Heart left ventricle (tissue), 16 donors: Measurements from ENCODE around the gene HELZ2. TPM values are rescaled to one million over a fixed set of nuclear protein-coding genes. Genes with fewer than 3 reads are reported as not detected.
"Not testable (repeated sequence)": the region's sequence is repeated elsewhere in the genome, so short reads cannot be mapped to it uniquely, and the experiment has no call there.

Source experiments
- ATAC-seq, 4 donors: fragments of 200-7000 bp; cut with Tn5 transposase; one replicate each; pipeline ENCODE4 v1.9.1; 2020 to 2022; ENCODE audit warnings: moderate library complexity in 4 of 4, mild to moderate bottlenecking in 3 of 4, moderate number of reproducible peaks in 1 of 4
- DNase-seq, 5 donors: peaks; one replicate each; pipeline ENCODE4 v3.0.0-alpha.2; 2020
- H3K27ac ChIP-seq, 12 donors: fragments of 200-600 bp; sonication (generic) in 4 of 12; one replicate each; pipeline versions ENCODE4 v1.5.0 to v1.8.0; 2016 to 2022; ENCODE audit warnings: mild to moderate bottlenecking in 2 of 12
- H3K27me3 ChIP-seq, 9 donors: fragments of 200-600 bp; sonication (generic) in 2 of 9; one replicate each; pipeline versions ENCODE4 v1.5.1 to v1.8.0; 2016 to 2022; ENCODE audit warnings: mild to moderate bottlenecking in 3 of 9
- H3K36me3 ChIP-seq, 9 donors: fragments of 200-600 bp; sonication (generic) in 2 of 9; one replicate each; pipeline versions ENCODE4 v1.5.0 to v1.8.0; 2018 to 2022; ENCODE audit warnings: mild to moderate bottlenecking in 2 of 9
- H3K4me1 ChIP-seq, 12 donors: fragments of 200-600 bp; sonication (generic) in 4 of 12; one replicate each; pipeline versions ENCODE4 v1.5.0 to v1.8.0; 2016 to 2022; ENCODE audit warnings: mild to moderate bottlenecking in 3 of 12
- H3K4me3 ChIP-seq, 12 donors: fragments of 200-600 bp; sonication (generic) in 4 of 12; one replicate each; pipeline versions ENCODE4 v1.5.0 to v1.8.0; 2017 to 2022; ENCODE audit warnings: mild to moderate bottlenecking in 9 of 12, moderate library complexity in 4 of 12
- H3K9me3 ChIP-seq, 12 donors: fragments of 200-600 bp; sonication (generic) in 4 of 12; one replicate each; pipeline versions ENCODE4 v1.5.0 to v1.8.0; 2016 to 2022; ENCODE audit warnings: mild to moderate bottlenecking in 1 of 12
- CTCF ChIP-seq, 12 donors: fragments of 200-600 bp; sonication (generic) in 4 of 12; IDR thresholded peaks; one replicate each; pipeline versions ENCODE4 v1.5.0 to v1.8.0; 2018 to 2022; ENCODE audit warnings: antibody characterized with exemption in 12 of 12, mild to moderate bottlenecking in 5 of 12
- POLR2A ChIP-seq, 2 donors: fragments of 450-650 bp; IDR thresholded peaks; one replicate each; pipeline ENCODE4 v1.6.1; 2017; ENCODE audit warnings: antibody characterized with exemption in 2 of 2, mild to moderate bottlenecking in 2 of 2, moderate library complexity in 2 of 2
- whole genome bisulfite sequencing, 4 donors: extraction: QIAGEN DNeasy Blood & Tissue Kit in 2 of 4; methylation state at CpG; one replicate each; pipeline versions ENCODE4 v1.1.5 to v1.1.7; 2013 to 2018; 5-methylcytosine and 5-hydroxymethylcytosine counted together
- intact Hi-C, 10 donors: fragments of 100-400 bp; cut with DNase I; formaldehyde crosslinking; loops; one replicate each; pipeline versions ENCODE4 v1.11.1 to v1.14.2; 2022
- polyA plus RNA-seq, 2 donors: library from polyadenylated mRNA; stranded (reverse); fragments of 200-250 nt; gene quantifications; one replicate each; pipeline ENCODE4 v1.2.3, GENCODE V29; 2013
- total RNA-seq, 9 donors: library from RNA; depleted of rRNA in 2 of 9; stranded (reverse); fragments of >200 nt in 2 of 9; fragmentation: NEBNext Ultra II Directional in 3 of 9; extraction: Animal tissue kit (Norgen Biotek cat#: 25700) in 3 of 9; gene quantifications; one replicate each; pipeline versions ENCODE4 v1.1.0 to v1.2.4, GENCODE V29; 2016 to 2023
- donor health status: ischemic (EF 13 %, LVEDD 7.1; RV severe dilation, severe dysfunction).
- donor health status: healthy with polysubstance abuse.
- donor health status: DM: no; HTN: yes; CAD: no.
- donor health status: DM: no; HTN: no; CAD: no.
- donor health status: ischemic (EF 25% LVEDD 6.9; RV normal size, moderate dysfunction).
- donor health status: ischemic (EF 25% LVEDD 5.7; RV mildly dilated, moderate dysfunction).
- donor health status: healthy.
- donor health status: DM: yes; HTN: yes; CAD: no.
- donor health status: ischemic (EF 35%, LVEDD 5.7; RV mildly dilated, moderate dysfunction).
- donor health status: nonischemic (EF 11% LVEDD 7.7; RV severe dilation, severe dysfunction).
- donor health status: DM: yes; HTN: yes; CAD: no.
- donor health status: PGD.
- donor health status: ischemic (EF 29% LVEDD 5.4; RV normal size, mild dysfunction).
- donor health status: nonischemic (EF 23%, LVEDD 6.1; RV moderate dilation, normal function).

HELZ2 gene
- total and polyA plus RNA-seq, 11 donors, result 7.2 to 34.6 (median 20.2) TPM

GRCh38 chr20:63611646-63612045 lies 37.6 kb upstream of the HELZ2 start:
- peak in 2 of 5 donors; percentile 4 to 10 for DNase-seq
- Histone ChIP-seq H3K4me1 (peaks cover 0 to 14% (median 0%) of the 10 kb centered on the region in 12 donors), H3K9me3 (no peaks in the 10 kb centered on the region), H3K36me3 (peaks cover 0 to 27% (median 18%) of the 10 kb centered on the region in 9 donors), H3K27ac (no peak overlapping the region), H3K4me3 (no peak overlapping the region), H3K27me3 (no peaks in the 10 kb centered on the region)
- intact Hi-C loops, result loop anchor here in 5 of 10 donors (2.0 to 10.0 kb wide), 5 partner anchors 67 to 363 kb away; partner anchors contain the start of genes PTK6 (in 1 of the 5), SAMD10 (in 1 of the 5) and SRMS (in 1 of the 5)
- TF ChIP-seq POLR2A (IDR thresholded peaks at IDR 0.05) (no peak), CTCF (IDR thresholded peaks at IDR 0.05) (no peak)
- ATAC-seq, result peak in 1 of 4 donors; percentile 11
- WGBS, 4 donors, result 89 to 92% (median 90%) methylated on average over 10 of the region's 10 CpGs

- DNase-seq (peak in 2 of 5 donors; percentile 24 to 38), ATAC-seq (no peak)
- intact Hi-C loops, result loop anchor here in 3 of 10 donors (5.0 to 10.0 kb wide), 3 partner anchors 66 to 364 kb away; partner anchors contain the start of genes PTK6 (in 1 of the 3), SAMD10 (in 1 of the 3) and SRMS (in 1 of the 3)
- no peak overlapping the region for H3K27ac ChIP-seq
- H3K36me3 ChIP-seq, result peaks cover 0 to 19% (median 10%) of the 10 kb centered on the region in 9 donors
- no peaks in the 10 kb centered on the region for H3K9me3 ChIP-seq
- peaks cover 0 to 14% (median 0%) of the 10 kb centered on the region in 12 donors for H3K4me1 ChIP-seq
- WGBS, 4 donors, result 86 to 91% (median 90%) methylated on average over 13 to 17 of the region's 17 CpGs
- TF ChIP-seq CTCF (IDR thresholded peaks at IDR 0.05), result no peak
- TF ChIP-seq POLR2A (IDR thresholded peaks at IDR 0.05), result no peak
- no peaks in the 10 kb centered on the region for H3K27me3 ChIP-seq
- no peak overlapping the region for H3K4me3 ChIP-seq
These were observed 36.8 kb upstream of the HELZ2 start for GRCh38 chr20:63610581-63611435.

- no peaks in the 10 kb centered on the region for H3K9me3 ChIP-seq
- H3K4me1 ChIP-seq, result no peaks in the 10 kb centered on the region
- no peak overlapping the region for H3K4me3 ChIP-seq
- H3K36me3 ChIP-seq, result peaks cover 8 to 29% (median 19%) of the 10 kb centered on the region in 9 donors
- peak in 1 of 4 donors; percentile 32 for ATAC-seq
- peak in 1 of 5 donors; percentile 7 for DNase-seq
- intact Hi-C loops, result no loop called here
- H3K27ac ChIP-seq, result no peak overlapping the region
- TF ChIP-seq CTCF (IDR thresholded peaks at IDR 0.05) (no peak), POLR2A (IDR thresholded peaks at IDR 0.05) (no peak)
- WGBS, 4 donors, result 62 to 79% (median 71%) methylated on average over 9 of the region's 9 CpGs
- no peaks in the 10 kb centered on the region for H3K27me3 ChIP-seq
These were observed 32.6 kb upstream of the HELZ2 start for GRCh38 chr20:63606686-63607085.

GRCh38 chr20:63602321-63602720 lies 28.3 kb upstream of the HELZ2 start:
- no peak for TF ChIP-seq CTCF (IDR thresholded peaks at IDR 0.05)
- TF ChIP-seq POLR2A (IDR thresholded peaks at IDR 0.05), result no peak
- Histone ChIP-seq H3K27ac (no peak overlapping the region), H3K27me3 (no peaks in the 10 kb centered on the region), H3K4me3 (no peak overlapping the region), H3K4me1 (no peaks in the 10 kb centered on the region), H3K9me3 (no peaks in the 10 kb centered on the region), H3K36me3 (peaks cover 8 to 66% (median 57%) of the 10 kb centered on the region in 9 donors)
- intact Hi-C loops, result no loop called here
- 89 to 94% (median 92%) methylated on average over 3 of the region's 3 CpGs for WGBS, 4 donors
- ATAC-seq (no peak), DNase-seq (peak in 2 of 5 donors; percentile 9 to 35)

GRCh38 chr20:63601679-63602078 lies 27.6 kb upstream of the HELZ2 start:
- ATAC-seq, H3K9me3 ChIP-seq, H3K27me3 ChIP-seq, H3K4me3 ChIP-seq, H3K27ac ChIP-seq, intact Hi-C loops, H3K4me1 ChIP-seq: not testable (repeated sequence)
- H3K36me3 ChIP-seq, result peaks cover 8 to 73% (median 59%) of the 10 kb centered on the region in 9 donors
- WGBS, 4 donors, result 80 to 94% (median 89%) methylated on average over 5 to 8 of the region's 8 CpGs
- DNase-seq, result peak in 2 of 5 donors; percentile 9 to 45
